HG03469 (cell line): Measurements from ENCODE around the gene GNG3.
A peak's percentile ranks its signal among the peaks of the same experiment; 100 is the strongest.
"Not testable (repeated sequence)": the region's sequence is repeated elsewhere in the genome, so short reads cannot be mapped to it uniquely, and the experiment has no call there.

Source experiments
- ATAC-seq: cut with Tn5 transposase; IDR thresholded peaks from one replicate; pipeline ENCODE4 v1.9.1; 2021; ENCODE audit warnings: mild to moderate bottlenecking, moderate library complexity, moderate number of reproducible peaks; ENCODE audit not compliant: unreplicated experiment

The GNG3 gene

DNA sequence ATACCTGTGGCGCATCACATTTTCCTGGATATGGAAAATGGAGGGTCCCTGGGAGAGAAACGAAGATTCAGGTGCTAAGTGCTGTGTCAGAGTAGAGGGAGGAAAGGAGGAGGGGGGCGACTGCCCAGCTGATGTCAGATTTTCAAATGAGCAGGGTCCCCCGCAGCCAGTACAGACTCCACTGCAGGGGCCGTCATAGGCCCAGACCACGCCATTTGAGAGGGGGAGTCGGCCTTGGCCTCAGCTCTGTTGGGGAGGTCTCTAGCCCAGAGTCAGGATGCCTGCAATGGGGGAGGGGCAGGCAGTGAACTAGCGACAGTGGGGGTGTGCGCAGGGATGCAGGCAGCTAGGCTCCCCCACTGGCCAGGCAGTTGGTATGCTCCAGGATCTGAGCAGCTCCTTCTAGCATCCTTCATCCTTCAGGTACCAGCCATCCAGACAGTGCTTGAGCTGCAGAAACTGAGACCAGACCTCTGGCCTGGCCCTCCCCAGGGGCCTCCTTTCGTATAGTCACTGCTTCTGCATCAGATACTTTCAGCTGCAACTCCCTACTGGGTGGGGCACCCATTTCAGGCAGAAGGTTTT, at the start of gene GNG3, which contains the start of gene BSCL2:
TSS of gene GNG3 (plus strand) at position 400 of the 585 bp plus-strand sequence. CDS start 620 bp downstream, outside the sequence.
TSS of gene BSCL2 (minus strand) at position 148 of the 585 bp plus-strand sequence. CDS start 229 bp downstream, outside the sequence.
- no peak for ATAC-seq

DNA sequence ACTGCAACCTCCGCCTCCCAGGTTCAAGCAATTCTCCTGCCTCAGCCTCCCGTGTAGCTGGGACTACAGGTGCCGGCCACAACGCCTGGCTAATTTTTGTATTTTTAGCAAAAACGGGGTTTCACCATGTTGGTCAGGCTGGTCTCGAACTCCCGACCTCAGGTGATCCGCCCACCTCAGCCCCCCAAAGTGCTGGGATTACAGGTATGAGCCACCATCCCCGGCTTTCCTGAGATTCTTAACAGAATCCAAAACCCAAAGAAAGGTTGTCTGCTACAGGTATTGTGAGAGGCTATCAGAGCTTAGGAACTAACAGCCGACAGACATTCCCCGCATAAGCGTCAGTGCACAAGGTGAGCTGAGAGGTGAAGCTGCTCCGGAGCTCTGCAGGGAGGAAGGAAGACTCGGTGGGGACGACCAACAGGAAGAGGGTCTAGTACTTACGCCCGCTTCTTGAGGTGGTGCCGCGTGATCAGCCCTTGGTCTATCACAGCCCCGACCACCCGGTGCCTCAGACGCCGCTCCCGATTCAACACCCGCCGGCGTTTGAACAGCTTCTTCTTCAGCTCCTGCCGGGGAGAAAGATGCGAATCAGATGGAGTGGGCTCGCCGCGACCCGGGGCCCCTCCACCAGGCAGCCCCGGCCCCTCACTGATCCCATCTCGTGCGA, 42.9 kb upstream of the GNG3 start:
- no peak for ATAC-seq

DNA sequence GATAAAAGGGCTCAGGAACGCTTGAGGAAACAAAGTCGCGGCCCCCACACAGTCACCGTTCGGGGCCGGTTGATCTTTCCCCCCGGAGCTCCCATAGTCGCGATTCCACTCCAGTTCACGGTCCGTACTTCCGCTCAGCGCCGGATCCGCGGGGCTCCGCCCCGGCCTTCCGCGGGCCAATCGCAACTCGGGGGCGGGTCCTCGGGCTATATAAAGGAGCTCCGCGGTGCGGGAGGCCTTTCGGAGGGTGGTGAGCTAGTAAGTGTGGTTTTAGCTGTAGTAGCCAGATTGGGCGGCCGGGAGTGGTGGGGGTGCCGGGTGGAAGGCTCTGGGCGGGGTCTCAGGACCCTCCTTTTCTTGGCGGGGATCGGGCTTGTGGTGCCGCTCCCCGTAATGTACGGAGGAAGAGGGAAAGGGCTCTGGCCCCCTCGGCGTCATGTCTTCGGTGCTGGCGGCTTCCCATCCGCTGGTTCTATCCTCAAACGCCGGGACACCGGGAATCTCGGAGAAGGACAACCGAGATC, 42.3 kb upstream of the GNG3 start, which contains the start of the genes C11orf98 and CSKMT:
TSS of gene C11orf98 (minus strand) at position 136 of the 524 bp plus-strand sequence. CDS start at position 95, 41 bp downstream.
TSS of gene CSKMT (plus strand) at position 238 of the 524 bp plus-strand sequence. CDS start 568 bp downstream, outside the sequence.
- peak; percentile 55 for ATAC-seq

DNA sequence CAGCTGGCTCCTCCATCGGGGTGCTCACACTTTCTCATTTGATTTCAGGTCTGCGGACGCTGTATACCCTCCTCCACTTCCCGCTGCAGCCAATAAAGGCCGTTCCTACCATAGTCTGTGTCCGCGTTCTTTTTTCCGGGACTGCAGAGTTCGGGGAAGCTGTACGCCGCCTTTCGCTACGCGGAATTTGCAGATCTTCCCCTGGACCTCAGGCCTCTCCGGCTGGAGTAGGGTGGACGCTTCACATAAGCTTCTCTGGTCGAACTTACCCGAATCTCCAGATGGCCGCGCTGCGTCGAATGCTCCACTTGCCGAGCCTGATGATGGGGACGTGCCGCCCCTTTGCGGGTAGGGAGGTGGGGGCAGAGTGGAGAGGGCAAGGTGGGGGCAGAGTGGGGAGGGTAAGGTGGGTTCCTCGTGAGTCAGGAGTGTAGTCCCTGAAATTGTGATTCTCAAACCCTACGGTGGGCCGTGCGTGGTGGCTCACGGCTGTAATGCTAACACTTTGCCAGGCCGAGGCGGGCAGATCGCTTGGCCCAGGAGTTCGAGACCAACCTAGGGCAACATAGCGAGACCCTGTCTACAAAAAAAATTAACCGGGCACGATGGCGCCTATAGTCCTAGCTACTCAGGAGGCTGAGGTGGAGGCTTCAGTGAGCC, 41.7 kb upstream of the GNG3 start:
- peak; percentile 9 for ATAC-seq

DNA sequence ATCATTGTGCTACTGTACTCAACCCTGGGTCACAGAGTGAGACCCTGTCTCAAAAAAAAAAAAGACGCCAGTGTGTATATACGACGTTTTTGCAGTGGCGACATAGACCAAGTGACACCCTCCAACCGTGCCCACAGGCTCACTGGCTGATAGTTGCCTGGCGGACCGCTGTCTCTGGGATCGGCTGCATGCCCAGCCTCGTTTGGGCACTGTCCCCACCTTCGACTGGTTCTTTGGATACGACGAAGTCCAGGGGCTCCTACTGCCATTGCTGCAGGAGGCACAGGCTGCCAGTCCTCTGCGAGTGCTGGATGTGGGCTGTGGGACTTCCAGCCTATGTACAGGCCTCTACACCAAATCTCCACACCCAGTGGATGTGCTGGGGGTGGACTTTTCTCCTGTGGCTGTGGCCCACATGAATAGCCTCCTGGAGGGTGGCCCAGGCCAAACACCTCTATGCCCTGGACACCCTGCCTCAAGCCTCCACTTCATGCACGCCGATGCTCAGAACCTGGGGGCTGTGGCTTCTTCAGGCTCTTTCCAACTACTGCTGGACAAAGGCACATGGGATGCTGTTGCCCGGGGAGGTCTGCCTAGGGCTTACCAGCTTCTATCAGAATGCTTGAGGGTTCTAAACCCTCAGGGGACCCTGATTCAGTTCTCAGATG, 41.1 kb upstream of the GNG3 start:
- no peak for ATAC-seq

DNA sequence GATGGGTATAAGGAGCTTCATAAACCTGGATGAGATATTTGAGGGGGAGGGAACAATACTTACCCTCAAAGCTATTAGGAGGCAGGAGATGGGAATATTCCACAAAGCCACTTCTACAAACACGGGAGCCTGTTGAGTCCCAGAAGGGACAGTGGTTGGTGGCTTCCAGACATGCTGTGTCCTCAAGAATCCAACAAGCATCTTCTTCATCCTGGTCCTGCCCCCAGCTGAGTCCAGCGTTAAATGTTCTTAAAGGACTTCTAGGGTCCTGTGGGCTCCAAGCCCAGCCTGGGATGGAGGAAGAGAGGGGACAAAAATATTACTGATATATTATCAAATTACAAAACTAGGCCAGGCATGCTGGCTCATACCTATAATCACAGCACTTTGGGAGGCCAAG, 40.0 kb upstream of the GNG3 start:
- ATAC-seq: no peak

DNA sequence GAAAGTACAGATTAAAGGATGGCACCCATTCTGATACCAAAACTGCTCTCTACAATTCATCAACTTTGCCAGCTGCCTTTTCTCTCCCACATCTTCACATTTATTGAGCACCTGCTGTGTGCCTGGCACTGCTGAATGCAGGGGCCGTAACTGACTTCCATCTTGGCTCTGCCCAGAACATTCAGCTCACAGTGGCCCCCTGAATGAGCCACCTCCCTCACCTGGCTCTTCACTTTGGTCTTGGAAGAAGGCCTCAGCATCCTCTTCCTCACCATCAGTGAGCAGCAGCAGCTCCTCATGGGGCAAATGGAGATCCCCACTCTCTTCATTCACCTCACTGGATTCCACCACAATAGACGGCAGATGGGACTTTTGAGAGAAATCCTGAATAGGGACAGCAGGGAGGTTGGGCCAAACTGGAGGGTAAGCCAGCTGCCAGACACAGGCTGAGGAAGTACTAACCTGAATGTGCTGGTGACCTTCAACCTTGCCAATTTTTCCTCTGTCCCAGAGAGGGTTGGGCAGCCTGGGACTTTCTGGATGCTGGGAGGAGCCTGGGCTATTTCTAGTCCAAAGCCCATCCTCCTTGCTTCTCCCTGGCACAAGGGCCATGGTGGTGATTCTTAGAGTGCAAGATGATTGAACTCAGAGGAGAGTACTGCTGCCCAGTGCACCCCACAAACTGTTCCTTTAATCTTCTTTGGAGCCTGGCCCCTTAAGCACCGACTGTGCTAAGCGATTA, 37.9 kb upstream of the GNG3 start:
- ATAC-seq: no peak

DNA sequence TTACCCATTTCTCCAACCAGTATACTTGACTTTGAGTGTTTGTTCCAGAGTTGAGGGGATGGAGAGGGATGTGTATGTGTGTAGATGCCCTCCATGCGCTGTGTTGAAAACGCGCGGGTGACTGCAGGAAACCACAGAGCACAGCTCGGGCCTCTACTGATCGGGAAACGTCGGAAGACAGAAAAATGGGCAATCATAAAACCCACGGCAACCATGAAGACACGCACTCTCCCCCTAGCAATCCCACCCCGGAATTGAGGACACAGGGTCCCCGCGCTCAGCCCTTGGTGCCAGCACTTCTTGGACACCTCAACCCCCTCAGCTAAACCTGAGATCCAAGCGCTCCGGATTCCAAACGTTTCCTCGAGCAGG, 36.3 kb upstream of the GNG3 start:
- no peak for ATAC-seq

DNA sequence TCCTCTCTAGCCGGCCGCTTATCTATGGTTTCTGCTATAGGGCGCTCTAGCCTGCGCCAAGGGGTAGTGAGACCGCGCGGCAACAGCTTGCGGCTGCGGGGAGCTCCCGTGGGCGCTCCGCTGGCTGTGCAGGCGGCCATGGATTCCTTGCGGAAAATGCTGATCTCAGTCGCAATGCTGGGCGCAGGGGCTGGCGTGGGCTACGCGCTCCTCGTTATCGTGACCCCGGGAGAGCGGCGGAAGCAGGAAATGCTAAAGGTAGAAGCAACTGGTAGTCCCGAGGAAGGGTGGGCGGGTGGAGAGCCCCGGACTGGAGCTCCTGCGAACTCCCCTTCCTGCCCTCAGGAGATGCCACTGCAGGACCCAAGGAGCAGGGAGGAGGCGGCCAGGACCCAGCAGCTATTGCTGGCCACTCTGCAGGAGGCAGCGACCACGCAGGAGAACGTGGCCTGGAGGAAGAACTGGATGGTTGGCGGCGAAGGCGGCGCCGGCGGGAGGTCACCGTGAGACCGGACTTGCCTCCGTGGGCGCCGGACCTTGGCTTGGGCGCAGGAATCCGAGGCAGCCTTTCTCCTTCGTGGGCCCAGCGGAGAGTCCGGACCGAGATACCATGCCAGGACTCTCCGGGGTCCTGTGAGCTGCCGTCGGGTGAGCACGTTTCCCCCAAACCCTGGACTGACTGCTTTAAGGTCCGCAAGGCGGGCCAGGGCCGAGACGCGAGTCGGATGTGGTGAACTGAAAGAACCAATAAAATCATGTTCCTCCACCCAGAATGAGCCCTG, 35.7 kb upstream of the GNG3 start, which contains the start of the genes LBHD1 and UQCC3:
TSS of gene LBHD1 (minus strand) at position 660 of the 782 bp plus-strand sequence. CDS start 2,236 bp downstream, outside the sequence.
TSS of gene UQCC3 (plus strand) at position 66 of the 782 bp plus-strand sequence. CDS start at position 139, 73 bp downstream.
- ATAC-seq: no peak

DNA sequence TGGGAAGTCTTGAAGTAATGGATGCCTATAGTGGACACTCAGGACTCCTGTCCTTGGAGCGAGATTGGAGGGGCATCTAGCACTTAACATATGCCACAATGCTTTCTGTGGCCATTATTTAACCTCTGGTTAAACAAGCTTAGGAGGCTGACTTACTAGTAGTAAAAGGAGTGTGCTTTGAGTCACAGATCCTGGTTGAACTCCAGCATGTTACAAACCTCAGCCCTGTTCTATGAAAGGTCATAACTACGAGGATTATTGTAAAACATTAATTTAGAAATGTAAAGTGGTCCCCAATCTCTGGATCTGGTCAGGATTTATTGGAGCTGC, 34.3 kb upstream of the GNG3 start:
- ATAC-seq: no peak

DNA sequence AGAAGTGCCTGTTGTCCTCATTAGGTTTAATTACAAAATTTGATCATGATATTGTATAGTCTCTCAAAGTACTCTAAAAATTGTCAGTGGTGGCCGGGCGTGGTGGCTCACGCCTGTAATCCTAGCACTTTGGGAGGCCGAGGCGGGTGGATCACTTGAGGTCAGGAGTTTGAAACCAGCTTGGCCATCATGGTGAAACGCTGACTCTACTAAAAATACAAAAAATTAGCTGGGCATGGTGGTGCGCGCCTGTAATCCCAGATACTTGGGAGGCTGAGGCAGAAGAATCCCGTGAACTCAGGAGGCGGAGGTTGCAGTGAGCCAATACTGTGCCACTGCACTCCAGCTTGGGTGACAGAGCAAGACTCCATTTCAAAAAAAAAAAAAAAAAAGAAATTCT, 32.1 kb upstream of the GNG3 start:
- ATAC-seq: not testable (repeated sequence)

DNA sequence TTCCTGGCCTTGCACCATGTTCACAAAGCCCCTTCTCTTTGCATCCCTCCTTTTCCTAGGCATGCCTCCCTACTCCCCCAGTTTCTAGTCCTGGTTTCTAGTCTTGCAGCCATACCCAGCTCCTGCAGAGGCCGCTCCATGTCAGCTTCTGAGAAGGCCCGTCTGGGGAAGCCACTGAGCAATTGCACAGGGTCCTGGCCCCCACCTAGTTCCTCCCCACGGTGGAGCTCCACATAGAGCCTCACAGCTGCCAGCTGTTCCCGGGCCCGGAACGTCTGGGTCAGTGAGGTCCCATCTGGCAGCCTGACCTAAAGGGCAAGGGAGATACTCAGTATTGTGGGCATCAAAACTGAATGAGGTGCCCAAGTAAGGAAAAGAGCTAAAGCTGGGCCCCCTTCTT, 30.8 kb upstream of the GNG3 start:
- ATAC-seq: no peak

DNA sequence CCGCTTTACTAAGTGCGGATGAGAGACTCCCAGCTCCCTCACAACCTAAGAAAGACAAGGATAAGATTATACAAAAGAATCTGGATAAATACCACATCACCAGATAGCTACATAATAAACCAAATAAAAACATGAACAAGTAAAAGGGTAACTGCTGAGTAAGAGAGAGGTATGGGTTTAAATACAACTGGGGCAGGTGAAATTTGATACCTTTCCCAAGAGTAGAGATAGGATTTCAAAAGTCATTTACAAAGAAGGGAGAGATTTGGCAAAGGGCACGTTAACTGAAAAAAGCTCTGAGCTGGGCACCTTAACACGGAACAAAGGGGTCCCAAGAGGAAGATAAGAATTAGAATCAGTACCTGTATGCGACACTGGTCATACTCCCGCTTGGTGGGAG, 30.3 kb upstream of the GNG3 start:
- ATAC-seq: no peak

DNA sequence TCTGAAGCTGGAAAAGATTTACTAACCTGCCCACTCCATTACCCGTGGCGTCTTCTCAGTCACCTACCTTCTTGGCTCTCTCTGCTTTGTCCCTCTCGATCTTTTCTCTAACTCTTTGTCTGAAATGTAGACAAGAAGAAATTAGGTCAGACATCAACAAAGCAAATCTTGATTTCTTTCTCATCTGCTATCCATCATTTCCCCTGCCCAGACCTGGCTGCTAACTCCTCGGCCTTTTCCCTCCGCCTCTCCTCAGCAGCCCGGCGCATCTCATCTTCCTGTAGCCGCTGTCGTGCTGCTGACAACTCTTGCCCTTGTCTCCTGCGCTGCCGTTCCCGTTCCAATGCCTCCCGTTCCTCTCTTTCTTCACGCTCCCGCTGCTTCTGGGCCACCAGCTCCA, 29.8 kb upstream of the GNG3 start:
- ATAC-seq: no peak

DNA sequence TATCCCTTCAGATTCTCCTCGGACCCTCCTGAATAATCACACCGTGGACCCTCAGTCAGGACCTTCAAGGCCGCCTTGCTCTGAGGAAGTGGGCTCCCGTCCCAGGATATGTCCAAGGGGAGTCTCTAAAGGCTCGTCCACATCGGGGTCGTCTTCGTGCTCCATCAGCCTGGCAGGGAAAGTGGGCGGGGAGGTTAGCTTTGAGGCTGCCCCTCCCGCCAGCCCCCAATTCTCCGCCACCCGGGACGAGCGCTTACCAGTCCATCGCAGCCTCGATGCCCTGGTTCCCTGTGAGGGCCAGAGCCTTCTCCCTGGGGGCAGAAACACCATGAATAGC, 29.1 kb upstream of the GNG3 start:
- no peak for ATAC-seq

DNA sequence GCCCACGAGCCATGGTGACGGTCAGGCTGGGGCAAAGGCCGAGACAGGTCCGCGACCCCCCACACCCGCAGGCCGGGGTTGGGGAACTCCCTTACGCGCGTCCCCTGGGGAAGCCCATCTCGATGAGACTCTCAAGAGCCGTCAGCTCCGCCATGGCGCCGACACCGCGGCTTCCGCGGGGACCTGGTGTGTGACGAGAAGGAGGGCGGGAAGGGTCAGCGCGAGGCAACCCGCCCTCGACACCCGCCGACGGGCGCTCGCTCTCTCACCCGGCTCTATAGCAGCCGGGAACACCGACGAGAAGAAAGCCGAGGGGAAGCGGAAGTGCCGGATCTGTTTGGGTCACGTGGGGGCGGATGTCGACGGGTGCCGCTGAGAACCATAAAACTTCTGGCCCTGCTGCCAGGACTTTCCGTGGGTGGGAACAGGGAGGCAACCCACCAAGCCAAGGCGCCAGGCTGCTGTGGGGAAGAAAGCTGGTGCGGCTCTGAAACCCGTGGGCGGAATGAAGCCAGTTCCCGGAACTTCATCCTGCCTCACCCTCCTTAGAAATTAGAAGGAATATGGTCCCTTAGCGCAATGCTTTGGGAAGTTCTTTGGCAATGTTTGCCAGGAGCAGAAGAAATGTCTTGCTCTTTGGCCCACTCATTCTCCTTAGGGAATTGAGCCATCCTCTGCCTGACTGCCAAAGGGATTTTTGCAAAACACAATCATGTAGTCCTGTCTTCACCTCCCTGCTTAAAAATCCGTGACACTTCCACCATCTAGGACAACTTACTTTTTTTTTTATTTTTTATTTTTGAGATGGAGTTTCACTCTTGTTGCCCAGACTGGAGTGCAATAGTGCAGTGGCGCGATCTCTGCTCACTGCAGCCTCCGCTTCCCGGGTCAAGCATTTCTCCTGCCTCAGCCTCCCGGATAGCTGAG, 28.4 kb upstream of the GNG3 start, which contains the start of gene UBXN1:
TSS of gene UBXN1 (minus strand) at position 304 of the 927 bp plus-strand sequence. CDS start at position 154, 150 bp downstream.
- no peak for ATAC-seq

DNA sequence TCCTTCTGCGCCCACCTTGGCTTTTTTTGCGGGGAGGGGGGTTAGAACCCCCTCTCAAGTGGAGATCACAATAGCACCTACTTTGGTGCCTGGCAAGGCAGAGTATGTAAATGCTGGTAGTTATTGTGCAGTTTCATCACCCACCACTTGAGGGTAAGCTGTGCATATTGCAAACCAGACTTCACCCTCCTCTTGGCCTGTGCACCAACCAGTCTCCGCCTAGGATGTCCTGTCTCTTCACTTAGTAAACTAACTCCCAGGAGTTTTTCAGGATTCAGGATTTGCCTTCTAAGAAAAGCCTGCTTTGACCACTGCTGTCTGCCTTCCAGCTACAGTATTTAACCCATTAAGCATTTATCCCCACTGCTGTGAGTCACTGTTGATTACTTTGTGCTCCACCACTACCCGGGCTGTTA, 26.6 kb upstream of the GNG3 start:
- ATAC-seq: no peak

DNA sequence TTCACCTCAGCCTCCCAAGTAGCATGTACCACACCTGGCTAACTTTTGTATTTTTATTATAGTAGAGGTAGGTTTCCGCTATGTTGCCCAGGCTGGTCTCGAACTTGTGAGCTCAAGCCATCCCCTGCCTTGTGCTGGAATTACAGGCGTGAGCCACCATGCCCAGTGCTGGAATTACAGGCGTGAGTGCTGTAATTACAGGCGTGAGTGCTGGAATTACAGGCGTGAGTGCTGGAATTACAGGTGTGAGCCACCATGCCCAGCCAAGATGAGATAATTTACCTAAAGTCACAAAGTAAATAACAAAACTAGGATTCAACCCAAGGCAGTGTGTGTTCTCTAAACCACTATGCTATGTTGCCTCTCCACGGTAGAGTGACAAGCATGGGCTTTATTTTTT, 25.0 kb upstream of the GNG3 start:
- ATAC-seq: no peak
